ENCODE data around the gene RXRB. TPM values are rescaled to one million over a fixed set of nuclear protein-coding genes. Genes with fewer than 3 reads are reported as not detected.
A peak's percentile ranks its signal among the peaks of the same experiment; 100 is the strongest.

The RXRB gene
- total and polyA plus RNA-seq, 2 of the 8 experiments (the other 6 are each of a cell fraction or from before 2014, with no cell fraction given) = 13.0 to 18.1 TPM

DNA sequence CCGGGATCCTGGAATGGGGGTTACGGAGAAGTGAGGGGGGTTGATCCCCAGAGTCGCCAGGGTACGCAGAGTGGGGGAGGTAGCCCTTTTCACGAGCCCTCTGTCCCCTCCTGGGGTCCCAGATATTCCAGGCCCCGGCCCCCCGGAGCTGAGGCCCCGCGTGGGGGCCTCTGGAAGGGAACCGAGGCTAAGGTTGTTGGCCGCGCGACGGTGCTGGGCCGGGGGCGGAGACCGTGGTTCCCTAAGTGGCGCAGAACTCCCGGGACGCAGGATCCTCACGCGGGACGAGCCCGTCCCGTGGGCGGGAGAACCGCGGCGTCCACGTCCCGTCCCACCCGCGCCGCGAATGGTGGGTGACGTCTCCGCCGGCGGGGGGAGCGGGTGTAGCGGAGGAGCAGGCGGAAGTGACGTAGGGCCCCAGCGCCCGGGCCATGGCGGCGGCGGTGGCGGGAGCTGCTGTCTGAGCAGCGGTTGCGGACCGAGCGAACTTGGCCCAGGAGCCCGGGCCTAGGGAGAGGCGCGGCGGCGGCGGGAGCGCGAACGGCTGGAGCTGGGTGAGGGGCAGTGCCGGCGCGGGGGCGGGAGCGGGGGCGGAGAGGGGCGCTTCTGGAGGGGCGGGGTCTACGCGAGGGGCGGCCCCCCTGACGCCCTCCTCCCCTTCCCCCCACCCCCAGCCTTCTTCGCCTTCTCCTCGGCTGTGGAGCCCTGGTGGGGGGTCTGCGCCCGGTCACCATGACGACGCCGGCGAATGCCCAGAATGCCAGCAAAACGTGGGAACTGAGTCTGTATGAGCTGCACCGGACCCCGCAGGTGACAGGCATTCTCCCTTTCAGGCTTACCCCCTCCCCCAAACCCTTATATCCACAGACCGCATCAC, 7.9 kb upstream of the RXRB start, which contains the start of gene RING1 (continued):
- TF ChIP-seq, protein P1, sequence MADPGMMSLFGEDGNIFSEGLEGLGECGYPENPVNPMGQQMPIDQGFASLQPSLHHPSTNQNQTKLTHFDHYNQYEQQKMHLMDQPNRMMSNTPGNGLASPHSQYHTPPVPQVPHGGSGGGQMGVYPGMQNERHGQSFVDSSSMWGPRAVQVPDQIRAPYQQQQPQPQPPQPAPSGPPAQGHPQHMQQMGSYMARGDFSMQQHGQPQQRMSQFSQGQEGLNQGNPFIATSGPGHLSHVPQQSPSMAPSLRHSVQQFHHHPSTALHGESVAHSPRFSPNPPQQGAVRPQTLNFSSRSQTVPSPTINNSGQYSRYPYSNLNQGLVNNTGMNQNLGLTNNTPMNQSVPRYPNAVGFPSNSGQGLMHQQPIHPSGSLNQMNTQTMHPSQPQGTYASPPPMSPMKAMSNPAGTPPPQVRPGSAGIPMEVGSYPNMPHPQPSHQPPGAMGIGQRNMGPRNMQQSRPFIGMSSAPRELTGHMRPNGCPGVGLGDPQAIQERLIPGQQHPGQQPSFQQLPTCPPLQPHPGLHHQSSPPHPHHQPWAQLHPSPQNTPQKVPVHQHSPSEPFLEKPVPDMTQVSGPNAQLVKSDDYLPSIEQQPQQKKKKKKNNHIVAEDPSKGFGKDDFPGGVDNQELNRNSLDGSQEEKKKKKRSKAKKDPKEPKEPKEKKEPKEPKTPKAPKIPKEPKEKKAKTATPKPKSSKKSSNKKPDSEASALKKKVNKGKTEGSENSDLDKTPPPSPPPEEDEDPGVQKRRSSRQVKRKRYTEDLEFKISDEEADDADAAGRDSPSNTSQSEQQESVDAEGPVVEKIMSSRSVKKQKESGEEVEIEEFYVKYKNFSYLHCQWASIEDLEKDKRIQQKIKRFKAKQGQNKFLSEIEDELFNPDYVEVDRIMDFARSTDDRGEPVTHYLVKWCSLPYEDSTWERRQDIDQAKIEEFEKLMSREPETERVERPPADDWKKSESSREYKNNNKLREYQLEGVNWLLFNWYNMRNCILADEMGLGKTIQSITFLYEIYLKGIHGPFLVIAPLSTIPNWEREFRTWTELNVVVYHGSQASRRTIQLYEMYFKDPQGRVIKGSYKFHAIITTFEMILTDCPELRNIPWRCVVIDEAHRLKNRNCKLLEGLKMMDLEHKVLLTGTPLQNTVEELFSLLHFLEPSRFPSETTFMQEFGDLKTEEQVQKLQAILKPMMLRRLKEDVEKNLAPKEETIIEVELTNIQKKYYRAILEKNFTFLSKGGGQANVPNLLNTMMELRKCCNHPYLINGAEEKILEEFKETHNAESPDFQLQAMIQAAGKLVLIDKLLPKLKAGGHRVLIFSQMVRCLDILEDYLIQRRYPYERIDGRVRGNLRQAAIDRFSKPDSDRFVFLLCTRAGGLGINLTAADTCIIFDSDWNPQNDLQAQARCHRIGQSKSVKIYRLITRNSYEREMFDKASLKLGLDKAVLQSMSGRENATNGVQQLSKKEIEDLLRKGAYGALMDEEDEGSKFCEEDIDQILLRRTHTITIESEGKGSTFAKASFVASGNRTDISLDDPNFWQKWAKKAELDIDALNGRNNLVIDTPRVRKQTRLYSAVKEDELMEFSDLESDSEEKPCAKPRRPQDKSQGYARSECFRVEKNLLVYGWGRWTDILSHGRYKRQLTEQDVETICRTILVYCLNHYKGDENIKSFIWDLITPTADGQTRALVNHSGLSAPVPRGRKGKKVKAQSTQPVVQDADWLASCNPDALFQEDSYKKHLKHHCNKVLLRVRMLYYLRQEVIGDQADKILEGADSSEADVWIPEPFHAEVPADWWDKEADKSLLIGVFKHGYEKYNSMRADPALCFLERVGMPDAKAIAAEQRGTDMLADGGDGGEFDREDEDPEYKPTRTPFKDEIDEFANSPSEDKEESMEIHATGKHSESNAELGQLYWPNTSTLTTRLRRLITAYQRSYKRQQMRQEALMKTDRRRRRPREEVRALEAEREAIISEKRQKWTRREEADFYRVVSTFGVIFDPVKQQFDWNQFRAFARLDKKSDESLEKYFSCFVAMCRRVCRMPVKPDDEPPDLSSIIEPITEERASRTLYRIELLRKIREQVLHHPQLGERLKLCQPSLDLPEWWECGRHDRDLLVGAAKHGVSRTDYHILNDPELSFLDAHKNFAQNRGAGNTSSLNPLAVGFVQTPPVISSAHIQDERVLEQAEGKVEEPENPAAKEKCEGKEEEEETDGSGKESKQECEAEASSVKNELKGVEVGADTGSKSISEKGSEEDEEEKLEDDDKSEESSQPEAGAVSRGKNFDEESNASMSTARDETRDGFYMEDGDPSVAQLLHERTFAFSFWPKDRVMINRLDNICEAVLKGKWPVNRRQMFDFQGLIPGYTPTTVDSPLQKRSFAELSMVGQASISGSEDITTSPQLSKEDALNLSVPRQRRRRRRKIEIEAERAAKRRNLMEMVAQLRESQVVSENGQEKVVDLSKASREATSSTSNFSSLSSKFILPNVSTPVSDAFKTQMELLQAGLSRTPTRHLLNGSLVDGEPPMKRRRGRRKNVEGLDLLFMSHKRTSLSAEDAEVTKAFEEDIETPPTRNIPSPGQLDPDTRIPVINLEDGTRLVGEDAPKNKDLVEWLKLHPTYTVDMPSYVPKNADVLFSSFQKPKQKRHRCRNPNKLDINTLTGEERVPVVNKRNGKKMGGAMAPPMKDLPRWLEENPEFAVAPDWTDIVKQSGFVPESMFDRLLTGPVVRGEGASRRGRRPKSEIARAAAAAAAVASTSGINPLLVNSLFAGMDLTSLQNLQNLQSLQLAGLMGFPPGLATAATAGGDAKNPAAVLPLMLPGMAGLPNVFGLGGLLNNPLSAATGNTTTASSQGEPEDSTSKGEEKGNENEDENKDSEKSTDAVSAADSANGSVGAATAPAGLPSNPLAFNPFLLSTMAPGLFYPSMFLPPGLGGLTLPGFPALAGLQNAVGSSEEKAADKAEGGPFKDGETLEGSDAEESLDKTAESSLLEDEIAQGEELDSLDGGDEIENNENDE (IDR thresholded peaks at IDR 0.05; ENCODE audit: insufficient replicate concordance, low read length) = no peak
- no peak for TF ChIP-seq POU5F1 (IDR thresholded peaks at IDR 0.05; ENCODE audit: low read depth, low read length)
- TF ChIP-seq HDAC2 (IDR thresholded peaks at IDR 0.05; ENCODE audit: borderline replicate concordance in 1 of 2, low read depth in 2 of 2, low read length in 2 of 2) = peak in 1 of 2 experiments; percentile 78; a peak in 1 of 4 replicates
- no peak for TF ChIP-seq JUND (IDR thresholded peaks at IDR 0.05; ENCODE audit: low read length)
- TF ChIP-seq CBX5 (IDR thresholded peaks at IDR 0.05; ENCODE audit: low read depth, low read length) = no peak
- 0 out of 2 replicates have a peak, but pooled peaks have one; percentile 41 for TF ChIP-seq TAF1 (IDR thresholded peaks at IDR 0.05; ENCODE audit: low read depth, low read length)
- no peak for TF ChIP-seq KDM1A (IDR thresholded peaks at IDR 0.05; ENCODE audit: borderline replicate concordance, low read length)
- TF ChIP-seq CEBPB (IDR thresholded peaks at IDR 0.05; ENCODE audit: low read depth, low read length) = no peak
- TF ChIP-seq EP300 (IDR thresholded peaks at IDR 0.05; ENCODE audit: borderline replicate concordance in 1 of 2, low read depth in 2 of 2, low read length in 2 of 2) = no peak

Data from H1 (cell line).